Erythroblast (primary cell): Measurements from ENCODE around the gene ZG16B.

ENCODE experiments used
- GATA1 ChIP-seq: IDR thresholded peaks from 2 replicates; pipeline ENCODE4 v1.6.1; 2011; ENCODE audit warnings: low read depth, mild to moderate bottlenecking, control low read depth, low read length, moderate library complexity
- POLR2A ChIP-seq: IDR thresholded peaks from 2 replicates; pipeline ENCODE4 v1.6.1; 2011; ENCODE audit warnings: mild to moderate bottlenecking, low read length

- TF ChIP-seq POLR2A (no peak), GATA1 (no peak)
Observed at GRCh38 chr16:2874912-2875362, 44.8 kb downstream of the ZG16B start.
